CD4-positive, alpha-beta T cell treated with Interferon alpha-2 for 1 hour (primary cell): ENCODE measurements around the gene TACR2.
A peak's percentile ranks its signal among the peaks of the same experiment; 100 is the strongest.

Source experiments
- DNase-seq, 2 donors: peaks; one replicate each; pipeline ENCODE4 v3.0.0-alpha.2; 2020 to 2022

Gene TACR2

DNA sequence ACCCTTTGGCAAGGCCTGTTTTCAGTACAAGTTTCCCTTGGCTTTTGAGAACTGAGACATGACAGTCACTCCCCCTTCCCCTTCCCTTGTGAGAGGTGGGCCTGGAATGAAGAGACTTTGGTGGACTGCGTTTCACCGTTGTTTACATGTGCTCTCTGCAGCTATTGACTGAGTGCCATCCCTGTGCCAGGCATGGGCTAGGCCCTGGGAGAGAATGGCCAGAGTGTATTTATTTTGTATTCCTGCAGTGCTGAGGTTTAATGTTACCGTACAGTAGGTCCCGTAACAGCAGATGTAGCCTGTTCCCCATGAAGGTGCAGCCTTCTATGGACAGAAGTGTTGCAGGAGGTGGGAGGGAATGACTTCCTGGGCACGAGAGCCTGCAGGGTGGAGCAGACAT, 50.0 kb downstream of the TACR2 start:
- no peak for DNase-seq

DNA sequence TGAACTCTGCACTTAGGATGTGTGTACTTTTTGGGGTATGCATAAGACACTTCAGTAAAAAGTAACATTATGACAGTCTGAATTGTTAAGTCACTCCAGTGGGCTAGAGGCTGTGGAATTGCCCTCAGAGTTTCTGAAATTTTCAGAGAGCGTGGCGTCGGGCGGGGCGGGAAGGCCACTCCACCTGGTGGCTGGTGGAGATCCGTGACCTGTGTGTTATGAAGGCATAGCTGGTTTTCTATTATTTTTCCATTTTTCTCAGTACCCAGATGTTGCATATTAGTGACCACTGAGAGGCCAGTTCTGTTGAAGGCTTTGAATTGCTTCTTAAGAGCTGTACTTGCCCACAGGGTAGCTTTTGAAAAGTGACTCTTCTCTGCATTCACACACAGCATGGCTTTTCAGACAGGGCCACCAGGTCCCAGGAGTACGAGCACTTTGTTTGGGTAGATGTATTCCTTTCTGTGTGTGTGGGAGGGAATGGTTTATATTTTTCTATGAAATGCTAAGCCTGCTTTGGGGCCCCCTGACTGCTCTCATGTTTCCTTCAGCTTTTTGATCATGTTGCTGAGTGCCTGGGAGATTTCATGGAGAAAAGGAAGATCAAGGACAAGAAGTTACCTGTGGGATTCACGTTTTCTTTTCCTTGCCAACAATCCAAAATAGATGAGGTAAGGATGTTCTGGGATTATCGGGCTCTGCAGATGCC, 52.3 kb downstream of the TACR2 start:
- no peak for DNase-seq

DNA sequence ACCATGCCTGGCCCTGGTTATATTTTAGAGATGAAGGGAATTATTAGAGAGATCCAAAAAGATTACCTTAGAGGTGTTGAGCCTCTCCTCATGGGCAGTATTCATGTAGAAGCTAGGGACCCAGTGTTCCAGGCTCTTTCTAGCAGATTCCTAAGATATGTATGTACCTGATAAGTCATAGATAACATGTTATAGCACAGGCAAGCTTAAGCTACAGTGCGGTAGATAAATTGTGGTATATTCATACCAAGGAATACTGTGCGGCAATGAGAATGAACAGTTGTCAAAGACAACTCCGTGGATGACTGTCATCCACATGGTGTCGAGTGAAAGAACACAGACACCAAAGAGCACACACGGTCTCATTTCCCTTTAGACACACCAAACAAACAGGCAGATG, 53.1 kb downstream of the TACR2 start:
- no peak for DNase-seq

DNA sequence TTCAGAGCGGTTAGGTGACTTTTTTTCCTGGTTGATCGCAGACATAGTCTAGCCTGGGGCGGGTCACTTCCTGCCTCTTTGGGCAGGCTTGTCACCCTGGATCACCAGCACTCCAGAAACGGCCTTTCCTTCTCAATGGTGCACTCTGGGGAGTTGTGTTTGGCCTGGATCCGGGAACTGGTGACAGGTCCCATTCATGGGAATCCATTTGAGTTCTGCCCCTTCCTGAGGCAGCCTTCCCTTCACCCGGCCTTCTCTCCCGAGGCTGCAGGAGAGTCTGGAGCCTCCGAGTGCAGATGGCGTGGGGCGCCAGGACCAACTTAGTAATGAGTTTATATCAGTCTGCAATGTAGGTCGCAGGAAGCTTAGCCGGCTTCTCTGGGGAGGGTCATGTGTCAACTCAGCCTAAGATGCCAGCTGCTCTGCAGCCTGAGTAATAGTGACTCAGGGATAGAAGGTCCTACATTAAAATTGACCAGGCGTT, 54.2 kb downstream of the TACR2 start:
- no peak for DNase-seq

DNA sequence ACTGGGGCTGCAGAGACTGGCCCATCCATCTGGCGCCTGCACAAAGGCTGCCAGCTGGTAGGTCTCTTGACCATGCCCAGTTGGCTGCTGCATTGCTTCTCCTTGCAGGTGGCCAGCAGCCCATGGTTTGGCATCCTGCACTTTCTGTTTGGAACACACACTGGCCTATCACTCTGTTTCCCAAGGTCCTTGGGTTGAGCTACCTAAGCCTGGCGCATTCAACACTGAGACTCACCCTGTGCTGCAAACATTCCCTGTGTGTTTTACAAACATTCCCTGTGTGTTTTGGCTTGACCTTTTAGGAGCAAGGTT, 55.5 kb downstream of the TACR2 start:
- no peak for DNase-seq

DNA sequence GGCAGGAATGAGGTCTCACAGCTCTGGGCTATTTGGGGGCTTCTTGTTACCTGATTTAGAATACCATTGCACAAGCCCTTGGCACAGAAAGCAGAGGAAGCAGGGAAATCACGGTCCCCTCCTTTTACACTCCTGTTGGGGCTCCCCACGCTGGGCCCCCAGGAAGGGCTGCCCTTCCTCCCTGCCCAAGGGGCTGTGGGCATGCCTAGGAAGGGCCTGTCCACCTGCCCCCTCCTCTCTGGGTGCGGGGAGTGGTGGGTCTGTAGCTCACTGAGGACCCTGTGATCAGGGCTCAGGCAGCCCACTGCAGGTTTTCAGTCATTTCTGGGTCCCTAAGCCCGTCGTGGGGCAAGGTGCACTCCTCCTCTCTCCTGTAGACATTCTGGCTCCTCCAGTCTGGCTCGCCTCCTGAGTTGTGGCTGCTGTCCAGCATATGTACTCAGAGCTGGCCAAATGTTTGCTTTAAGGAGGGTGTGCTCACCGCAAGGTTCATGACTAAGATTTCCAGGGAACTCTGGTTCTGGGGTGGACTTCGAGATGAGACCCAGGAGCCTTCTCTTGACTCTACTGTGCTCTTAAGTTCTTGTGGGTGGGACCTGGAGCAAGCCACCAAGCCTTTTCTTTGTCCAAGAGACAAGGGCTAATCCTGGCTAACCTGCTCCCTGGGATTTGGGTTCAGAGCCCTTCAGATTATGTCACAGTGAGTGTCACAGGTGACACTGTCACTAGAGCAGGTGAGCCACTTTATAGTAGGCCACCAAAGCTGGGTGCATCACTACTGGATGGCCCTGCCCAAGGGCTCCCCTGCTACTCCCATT, 56.0 kb downstream of the TACR2 start:
- DNase-seq: no peak

DNA sequence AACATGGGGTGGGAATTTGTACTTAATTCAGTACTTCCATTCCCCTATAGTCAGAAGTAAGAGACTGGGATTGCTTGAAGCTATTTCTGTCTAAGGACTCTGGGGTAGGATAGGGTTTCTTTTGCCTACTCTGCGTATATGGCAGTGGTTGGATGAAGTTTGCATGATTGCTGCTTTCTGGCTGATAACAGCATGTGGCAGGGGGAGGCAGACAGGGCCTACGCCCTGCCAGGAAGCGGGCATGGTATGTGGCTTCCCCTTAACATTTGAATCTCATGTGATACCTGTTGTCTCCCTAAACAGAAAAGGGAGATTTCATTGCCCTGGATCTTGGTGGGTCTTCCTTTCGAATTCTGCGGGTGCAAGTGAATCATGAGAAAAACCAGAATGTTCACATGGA, 57.1 kb downstream of the TACR2 start:
- DNase-seq: peak; percentile 15 to 45

DNA sequence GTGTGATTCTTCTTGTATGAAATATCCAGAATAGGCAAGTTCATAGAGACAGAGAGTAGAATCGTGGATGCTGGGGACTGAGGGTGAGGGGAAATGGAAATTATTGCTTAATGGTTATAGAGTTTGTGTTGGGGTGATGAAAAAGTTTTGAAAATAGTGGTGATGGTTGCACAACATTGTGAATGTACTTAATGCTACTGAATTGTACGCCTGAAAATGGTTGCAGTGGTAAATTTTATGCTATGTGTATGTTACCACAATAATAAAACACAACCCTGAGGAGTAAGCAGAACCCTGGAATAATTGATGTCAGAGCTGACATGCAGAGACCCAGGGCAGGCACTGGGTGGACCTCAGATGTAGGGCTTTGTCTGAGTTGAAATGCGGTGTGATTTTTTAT, 57.6 kb downstream of the TACR2 start:
- DNase-seq: no peak

DNA sequence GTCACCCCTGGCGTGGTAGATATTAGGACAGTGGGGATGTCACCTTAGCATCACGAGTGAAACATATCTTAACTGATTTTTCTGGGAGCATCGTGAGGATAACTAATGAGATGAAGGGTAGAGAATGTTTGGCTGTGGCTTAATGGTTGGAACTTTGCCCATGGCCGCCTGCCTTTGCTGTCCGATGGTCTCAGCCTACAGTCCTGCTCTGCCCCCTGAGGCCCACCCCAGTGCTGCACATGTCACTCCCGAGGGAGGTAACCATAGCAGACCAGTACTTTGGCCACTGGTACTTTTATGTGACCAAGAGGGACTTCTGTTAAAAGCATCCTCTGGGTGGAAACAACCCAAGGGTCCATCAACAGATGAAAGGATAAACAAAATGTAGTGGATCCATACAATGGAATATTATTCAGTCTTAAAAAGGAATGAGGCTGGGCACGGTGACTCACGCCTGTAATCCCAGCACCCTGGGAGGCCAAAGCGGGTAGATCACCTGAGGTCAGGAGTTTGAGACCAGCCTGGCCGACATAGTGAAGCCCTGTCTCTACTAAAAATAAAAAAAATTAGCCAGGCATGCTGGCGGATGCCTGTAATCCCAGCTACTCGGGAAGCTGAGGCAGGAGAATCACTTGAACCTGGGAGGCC, 58.4 kb downstream of the TACR2 start:
- DNase-seq: no peak

DNA sequence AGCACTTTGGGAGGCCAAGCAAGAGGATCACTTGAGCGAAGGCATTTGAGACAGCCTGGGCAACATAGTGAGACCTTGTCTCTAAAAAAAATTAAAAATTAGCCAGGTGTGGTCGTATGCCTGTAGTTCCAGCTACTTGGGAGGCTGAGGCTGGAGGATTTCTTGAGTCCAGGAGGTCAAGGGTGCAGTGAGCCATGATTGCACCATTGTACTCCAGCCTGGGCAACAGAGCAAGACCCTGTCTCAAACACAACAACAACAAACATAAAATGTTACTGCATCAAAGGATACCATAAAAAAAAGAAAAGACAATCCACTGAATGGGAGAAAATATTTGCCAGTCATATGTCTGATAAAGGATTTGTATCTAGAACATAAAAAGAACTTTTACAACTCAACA, 60.5 kb downstream of the TACR2 start:
- DNase-seq: no peak

DNA sequence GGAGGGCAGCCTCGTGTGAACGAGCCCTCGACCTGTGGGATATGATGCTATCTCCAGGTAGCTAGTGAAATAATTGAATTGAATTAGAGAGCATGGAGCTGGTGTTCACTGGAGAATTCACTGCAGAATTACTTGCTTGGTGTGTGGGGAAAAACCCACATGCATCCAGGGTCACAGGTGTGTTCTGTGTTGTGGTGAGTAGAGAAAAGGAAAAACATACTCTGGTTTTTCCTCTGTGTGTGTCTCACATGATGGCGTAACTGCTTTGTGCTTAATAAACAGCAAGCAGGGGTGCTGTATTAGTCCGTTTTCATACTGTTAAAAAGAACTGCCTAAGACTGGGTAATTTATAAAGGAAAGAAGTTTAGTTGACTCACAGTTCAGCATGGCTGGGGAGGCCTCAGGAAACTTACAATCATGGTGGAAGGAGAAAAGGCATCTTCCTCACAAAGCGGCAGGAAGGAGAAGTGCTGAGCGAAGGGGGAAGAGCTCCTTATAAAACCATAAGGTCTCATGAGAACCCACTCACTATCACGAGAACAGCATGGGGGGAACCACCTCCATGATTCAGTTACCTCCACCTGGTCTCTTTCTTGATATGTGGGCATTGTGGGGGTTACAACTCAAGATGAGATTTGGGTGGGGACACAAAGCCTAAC, 62.6 kb downstream of the TACR2 start:
- DNase-seq: no peak
